GM12874 (cell line): ENCODE data around the gene PRKCH.

ENCODE experiments used
- CTCF ChIP-seq: IDR thresholded peaks from 2 replicates; pipeline ENCODE4 v1.5.1; 2011; ENCODE audit warnings: low read depth, mild to moderate bottlenecking, control low read depth, low read length, moderate library complexity; ENCODE audit not compliant: insufficient read depth

PRKCH gene

GRCh38 chr14:61438497-61438859, 117.1 kb downstream of the PRKCH start:
- TF ChIP-seq CTCF, result no peak

- no peak for TF ChIP-seq CTCF
Observed at GRCh38 chr14:61438860-61439765, 117.7 kb downstream of the PRKCH start.

GRCh38 chr14:61439779-61440418, 118.5 kb downstream of the PRKCH start:
- TF ChIP-seq CTCF, result no peak

- no peak for TF ChIP-seq CTCF
Observed at GRCh38 chr14:61443481-61443880, 122.1 kb downstream of the PRKCH start.

GRCh38 chr14:61444215-61444768, 122.9 kb downstream of the PRKCH start:
- no peak for TF ChIP-seq CTCF

- no peak for TF ChIP-seq CTCF
Observed at GRCh38 chr14:61451491-61451890, 130.1 kb downstream of the PRKCH start.

- TF ChIP-seq CTCF, result no peak
Observed at GRCh38 chr14:61451891-61452400, 130.6 kb downstream of the PRKCH start.
